Measurements from ENCODE around the gene CUX1.

Gene CUX1

DNA sequence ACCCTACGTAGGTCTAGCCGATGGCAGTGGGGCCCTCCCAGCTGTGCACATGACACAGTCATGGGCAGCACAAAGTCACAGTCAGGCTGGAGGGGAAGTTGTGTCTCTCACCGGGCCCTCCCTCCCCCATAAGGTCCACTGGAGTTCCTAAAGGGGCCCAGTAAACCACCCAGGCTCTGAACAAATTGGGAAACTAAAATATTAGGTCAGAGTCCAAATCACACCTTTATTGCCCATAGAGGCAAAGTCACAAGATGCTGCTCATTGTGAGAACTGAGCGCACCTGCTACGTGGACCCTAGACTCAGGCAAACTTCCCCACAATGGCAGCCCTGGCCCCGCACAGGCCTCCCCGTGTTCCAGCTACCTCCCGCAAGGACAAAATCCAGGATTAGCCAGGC is 424.0 kb downstream of the CUX1 start:
- no peak for DNase-seq (ENCODE audit: low read depth in 2 of 2)

DNA sequence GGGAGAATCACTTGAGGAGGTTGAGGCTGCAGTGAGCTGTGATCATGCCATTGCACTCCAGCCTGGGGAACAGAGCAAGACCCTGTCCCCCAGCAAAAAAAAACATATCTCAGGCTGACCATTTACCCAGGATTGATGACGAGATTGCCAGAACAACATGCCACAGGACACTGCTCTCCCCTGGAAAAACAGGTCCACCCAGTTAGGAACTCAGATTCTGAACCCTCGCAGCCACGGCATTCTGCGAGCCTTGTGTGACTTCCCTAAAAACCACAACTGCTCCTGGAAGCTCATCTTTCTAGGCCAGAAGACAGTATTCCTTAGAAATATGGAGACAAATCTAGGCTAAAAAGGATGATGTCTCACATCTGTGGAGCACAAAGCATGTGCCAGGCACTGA is 427.2 kb downstream of the CUX1 start:
- DNase-seq (ENCODE audit: low read depth in 2 of 2): no peak

DNA sequence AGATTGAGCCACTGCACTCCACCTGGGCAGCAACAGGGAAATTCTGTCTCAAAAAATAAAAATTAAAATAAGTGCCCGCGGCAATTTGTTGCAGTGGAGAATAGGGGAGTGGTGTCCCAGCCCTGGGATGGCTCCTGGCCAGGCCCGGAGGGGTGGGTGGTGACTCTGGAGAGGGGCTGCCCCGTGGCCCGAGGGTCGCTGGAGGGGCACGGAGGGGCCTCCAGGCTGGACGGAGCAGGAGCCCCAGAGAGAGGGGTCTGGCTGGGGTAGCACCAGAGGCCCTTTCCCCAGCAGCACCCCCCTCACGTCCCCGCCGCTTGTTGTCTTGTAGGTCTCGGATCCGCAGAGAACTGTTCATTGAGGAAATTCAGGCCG is 430.6 kb downstream of the CUX1 start:
- no peak for DNase-seq (ENCODE audit: low read depth in 2 of 2)

DNA sequence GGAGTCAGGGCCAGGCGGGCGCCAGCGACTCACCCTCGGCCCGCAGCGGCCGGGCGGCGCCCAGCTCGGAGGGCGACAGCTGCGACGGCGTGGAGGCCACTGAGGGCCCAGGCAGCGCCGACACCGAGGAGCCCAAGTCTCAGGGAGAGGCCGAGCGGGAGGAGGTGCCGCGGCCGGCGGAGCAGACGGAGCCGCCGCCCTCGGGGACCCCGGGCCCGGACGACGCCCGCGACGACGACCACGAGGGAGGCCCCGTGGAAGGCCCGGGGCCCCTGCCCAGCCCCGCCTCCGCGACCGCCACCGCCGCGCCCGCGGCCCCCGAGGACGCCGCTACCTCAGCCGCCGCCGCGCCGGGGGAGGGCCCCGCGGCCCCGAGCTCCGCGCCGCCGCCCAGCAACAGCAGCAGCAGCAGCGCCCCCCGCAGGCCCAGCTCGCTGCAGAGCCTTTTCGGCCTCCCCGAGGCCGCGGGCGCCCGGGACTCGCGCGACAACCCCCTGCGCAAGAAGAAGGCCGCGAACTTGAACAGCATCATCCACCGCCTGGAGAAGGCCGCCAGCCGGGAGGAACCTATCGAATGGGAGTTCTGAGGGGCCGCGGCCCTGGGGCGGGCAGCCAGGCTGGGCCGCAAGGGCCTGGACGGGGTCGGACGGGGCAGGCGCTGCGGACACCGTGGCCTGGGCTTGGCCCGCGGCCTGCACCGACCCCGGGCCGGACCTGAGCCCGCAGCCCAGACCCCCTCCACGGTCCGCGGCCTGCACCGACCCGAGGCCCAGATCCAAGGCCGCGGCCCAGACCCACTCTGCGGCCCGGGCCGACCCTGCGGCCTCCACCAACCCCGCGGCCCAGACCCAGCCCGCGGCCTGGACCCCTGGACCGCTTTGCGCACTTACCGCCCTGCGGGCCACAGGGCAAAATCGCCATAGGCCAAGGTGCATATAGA is 431.3 kb downstream of the CUX1 start:
- DNase-seq (ENCODE audit: low read depth in 2 of 2): no peak

DNA sequence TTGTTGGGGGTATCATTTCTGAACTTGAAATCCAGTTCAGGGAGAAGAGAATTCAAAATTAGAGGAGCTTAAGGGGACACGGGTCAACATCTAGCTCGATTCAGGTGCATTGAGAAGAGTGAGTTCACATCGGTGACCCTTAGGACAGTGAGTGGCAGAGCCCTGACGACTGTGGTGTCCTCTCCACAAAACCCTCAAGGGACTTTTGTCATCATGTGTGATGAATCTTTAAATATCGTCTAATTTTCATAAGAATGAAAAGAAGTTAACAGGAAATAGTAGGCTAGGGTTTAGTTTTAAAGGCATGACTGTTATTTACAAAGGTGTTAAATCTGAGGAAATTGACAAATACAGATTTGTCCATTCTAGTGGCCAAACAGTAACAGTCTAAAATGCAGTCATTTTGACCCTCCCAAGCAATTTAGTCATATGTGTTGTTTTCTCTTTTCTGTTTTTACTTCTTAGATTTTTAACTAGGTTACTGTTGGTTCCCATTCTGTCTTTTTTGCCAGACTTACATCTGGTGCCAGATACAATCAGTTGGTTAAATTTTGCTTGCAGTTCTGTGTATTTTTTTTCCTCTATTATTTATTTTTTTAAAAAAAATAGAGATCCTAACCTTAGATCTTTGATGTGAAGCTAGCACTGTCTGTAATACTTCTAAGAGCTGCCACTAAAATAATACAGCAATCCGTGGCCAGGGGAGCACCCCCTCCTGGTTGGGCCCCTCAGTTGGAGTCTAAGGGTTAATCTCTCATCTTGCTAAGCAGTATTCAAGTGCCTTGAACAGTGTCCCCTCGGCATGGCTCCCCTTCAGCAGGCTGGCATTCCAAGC is 434.3 kb downstream of the CUX1 start:
- DNase-seq (ENCODE audit: low read depth in 2 of 2): no peak

DNA sequence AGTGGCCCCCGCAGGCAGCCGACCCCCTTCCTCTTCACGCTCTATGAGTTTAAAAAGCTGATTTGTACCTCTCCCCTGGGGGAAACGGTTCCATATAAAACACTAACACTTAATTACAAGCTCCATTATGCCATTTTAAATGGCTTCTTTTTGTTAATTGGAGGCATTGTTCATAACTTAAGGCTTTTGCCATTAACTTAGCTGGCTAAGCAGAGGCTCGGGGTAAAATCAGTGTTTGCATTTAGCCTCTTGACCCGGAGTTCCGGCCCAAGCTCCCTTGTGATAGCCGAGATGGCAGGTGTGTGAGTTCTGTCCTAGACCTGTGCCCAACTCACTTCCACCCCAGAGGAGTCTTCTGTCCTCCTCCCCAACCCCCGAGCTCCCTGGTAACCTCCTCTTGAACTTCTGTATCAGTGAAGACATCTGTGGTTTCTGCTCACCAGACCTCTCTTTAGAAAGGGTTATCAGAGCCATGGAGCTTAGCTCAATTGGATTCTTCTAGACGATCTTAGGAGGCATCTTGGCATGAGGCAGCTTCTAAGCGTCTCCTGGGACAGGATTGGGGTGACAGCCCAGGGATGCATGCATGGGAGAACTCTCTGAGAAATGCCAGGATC is 435.0 kb downstream of the CUX1 start:
- no peak for DNase-seq (ENCODE audit: low read depth in 2 of 2)

DNA sequence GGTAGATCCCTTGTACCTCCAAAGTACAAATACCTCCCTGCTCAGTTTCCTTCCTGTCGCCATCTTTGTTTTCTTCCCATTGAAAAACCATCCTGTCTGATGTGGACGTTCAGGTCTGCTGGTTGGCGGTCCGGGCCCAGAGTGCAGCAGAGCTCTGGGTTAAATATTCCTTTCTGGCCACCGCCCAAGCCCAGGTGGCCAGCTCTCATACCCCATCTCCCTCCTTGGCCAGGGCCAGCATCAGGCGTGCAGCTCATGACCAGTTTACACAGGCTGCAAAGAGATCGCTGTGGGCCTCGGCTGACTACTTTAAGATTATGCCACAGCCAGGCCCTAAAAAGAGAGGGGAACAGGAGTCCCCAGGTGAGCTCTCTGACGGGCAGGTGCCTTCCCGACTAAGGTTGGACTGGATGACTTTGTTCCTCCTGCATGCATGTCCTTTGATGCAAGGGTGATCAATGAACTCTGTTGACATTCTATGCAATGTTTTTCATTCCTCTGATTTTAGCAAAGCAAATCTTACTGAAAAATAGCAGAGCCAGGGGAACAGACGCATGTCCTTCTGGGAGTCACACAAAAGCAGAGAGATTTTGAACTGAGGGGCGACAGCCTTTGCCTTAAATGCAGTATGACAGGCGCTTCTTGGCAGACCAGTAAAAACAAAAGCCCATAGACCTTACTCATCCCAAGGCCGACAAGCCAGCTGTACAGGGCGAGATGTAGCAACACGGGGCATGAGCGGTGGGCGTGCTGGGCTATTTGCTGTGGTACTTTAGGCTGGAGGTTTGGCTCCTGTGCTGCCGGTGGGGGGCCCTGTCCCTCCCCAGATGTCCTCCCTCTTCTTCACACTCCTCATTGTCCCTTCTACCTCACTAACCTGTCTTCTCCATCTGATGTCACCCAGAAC is 435.9 kb downstream of the CUX1 start:
- no peak for DNase-seq (ENCODE audit: low read depth in 2 of 2)

DNA sequence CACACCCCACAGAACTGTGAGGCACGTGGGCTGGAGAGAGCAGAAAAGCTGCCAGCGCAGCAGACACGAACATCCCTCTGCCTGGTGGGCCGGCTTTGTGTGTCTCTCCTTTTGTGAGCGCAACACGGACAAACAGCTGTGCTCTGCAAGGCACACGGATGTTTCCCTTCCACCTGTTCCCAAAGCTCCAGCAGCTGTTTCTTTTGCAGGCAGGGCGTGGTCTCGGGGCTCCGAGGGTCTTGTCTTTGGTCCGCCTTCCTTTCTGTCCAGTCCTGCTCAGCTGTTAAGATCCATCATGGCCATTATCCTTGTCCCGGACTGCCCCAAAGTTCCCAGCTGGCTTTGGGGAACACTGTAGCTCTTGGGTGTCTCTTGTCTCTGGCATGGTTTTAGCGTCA is 436.5 kb downstream of the CUX1 start:
- DNase-seq (ENCODE audit: low read depth in 2 of 2): no peak

DNA sequence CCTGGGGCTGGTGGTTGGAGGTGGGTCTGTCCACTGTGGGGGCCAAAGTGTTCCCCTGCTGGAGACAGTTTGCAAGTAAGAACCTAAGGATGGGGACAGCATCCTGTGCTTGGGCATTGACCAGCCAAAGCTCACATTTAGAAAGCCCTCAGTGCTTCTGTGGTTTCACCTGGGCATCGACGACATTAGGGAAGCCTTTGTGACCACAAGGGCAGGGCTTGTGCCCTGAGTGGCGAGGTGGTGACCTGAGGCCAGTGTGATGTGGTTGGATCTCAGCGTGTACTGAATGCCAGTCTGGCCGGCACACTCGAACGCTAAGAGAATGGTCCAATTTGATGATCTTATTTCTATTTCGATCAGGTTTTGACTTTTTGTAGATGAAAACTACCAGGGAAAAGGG is 437.1 kb downstream of the CUX1 start:
- DNase-seq (ENCODE audit: low read depth in 2 of 2): no peak

DNA sequence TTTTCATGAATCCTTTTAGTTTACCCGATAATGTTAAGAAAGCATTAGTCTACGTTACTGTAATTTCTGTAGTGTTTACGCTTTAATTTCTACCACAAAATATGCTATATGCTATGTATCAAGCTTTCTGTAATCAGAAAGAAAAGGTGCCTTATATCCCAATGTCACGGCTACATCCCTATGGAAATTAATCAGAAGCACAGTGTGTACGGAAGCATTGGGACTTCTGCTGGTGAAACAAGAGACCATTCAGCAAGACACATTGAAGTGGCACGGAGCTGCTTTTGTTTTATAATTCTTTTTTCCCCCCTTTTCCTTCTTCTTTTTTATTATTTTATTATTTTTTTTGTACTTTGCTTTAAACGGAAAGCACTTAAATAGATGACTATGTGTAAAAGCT is 438.1 kb downstream of the CUX1 start:
- no peak for DNase-seq (ENCODE audit: low read depth in 2 of 2)

DNA sequence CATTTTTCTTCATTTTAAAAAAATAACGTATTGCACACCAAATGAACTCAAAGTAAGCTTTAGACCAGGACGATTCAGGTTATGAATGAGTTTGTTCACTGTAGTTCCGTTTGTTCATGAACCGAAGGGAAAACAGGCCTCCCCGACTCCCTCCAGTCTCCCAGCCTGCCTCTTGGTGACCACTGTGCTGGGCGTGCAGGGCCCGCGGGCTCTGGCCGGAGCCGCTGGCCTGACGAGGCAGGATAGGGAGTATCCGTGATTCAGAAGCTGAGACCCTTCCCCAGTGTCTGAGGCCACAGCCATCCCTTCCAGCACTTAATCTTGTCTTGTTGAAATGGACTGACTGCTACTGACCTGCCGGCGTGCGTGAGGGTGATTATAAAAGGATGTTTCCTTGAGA is 438.5 kb downstream of the CUX1 start:
- DNase-seq (ENCODE audit: low read depth in 2 of 2): no peak

DNA sequence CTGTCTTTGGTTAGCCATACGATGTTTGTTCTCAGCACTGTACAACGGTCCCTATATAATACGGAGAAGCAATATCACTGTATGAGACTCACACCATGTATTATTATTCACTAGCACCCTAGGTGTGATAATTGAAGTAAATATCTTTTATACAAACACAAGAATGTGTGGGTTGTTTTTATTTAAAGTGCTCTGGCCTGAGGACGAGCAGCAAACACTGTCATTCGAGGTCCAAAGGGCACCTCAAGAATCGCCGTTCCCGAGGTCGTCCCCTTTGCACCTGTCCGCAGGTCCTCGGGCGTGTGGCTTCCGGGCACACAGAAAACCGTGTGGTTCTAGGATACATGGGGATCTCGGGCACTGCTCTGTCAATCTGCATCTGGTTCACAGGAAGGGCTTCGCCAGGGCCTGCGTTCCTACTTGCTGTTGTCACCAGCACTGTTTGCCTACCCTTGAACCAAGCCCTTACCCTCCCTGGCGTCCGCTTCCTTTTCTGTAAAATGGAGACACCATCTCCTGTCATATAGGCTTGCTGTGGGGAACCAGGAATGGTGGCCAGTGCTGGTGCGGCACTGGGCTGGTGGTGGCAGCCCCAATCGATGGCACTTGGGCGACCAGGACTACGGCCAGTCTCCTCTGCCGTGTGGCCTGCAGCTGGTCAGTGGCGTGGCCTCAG is 440.8 kb downstream of the CUX1 start:
- no peak for DNase-seq (ENCODE audit: low read depth in 2 of 2)

DNA sequence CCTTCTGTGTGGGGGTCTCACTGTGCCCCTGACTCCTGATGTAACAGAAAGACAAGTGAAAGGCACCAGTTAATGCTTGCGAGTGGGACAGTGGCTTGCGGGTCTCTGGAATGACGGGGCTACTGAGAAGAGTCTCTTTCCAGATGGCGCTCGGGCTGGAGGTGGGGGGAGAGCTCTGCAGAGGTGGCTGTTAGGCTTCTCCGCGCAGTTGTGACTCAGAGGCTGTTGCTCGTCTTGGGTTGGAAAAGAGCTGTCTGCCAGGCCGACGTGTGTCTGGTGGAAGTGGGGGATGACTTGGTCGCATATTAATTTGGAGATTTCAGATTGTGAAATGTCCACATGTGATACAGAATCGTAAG is 441.3 kb downstream of the CUX1 start:
- DNase-seq (ENCODE audit: low read depth in 2 of 2): no peak

DNA sequence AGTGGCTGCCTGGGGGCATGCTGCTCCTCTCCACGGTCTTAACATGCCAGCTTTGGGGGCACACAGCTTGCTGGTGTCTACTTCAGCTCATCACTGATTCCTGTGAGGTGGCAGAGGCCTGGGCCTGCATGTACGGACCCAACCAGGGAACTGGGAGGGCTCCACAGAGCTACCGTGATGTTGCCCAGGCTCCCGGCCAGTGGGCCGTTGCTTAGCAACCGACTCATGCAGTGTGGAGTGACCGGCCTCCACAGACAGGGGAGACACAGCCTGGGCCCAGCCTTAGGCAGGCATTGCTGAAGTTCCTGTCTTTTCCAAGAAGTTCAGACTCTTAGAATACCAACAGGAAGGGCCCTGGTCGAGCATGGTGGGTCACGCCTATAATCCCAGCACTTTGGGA is 443.4 kb downstream of the CUX1 start:
- no peak for DNase-seq (ENCODE audit: low read depth in 2 of 2)

DNA sequence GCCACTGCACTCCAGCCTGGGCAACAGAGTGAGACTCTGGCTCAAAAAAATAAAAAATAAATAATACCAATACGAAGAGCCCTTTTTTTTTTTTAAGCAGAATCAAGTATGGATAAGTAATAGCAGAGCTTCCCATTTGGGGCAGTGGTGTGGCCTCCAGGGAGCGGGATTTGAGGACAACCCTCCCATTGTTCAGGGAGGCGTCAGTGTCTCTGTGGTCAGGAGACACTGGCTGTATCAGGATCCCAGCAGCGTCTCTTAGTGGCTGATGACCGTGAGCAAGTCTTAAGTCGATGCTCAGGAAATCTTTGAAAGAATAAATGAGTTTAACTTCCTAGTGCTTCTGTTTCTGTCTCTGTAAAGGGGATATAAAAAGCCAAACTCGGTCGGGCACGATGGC is 444.0 kb downstream of the CUX1 start:
- no peak for DNase-seq (ENCODE audit: low read depth in 2 of 2)

DNA sequence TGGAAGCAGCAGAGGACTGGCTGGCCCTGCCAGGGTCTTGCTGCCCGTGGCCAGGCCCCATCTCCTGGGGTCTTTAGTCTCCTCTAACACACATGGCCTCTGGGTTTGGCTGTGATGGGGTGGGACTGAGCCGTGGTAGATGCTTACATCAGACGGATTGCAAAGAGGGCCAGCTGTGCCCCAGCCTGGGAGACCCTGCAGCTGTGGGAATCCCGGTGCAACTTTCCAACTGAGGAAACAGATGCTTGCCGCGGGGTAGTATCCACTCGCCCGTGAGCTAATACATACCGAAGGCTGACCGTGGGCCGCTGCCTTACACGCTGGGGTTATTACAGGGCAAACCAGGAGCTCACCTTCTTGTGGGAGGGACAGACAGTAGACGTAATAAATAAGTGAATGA is 445.1 kb downstream of the CUX1 start:
- no peak for DNase-seq (ENCODE audit: low read depth in 2 of 2)

DNA sequence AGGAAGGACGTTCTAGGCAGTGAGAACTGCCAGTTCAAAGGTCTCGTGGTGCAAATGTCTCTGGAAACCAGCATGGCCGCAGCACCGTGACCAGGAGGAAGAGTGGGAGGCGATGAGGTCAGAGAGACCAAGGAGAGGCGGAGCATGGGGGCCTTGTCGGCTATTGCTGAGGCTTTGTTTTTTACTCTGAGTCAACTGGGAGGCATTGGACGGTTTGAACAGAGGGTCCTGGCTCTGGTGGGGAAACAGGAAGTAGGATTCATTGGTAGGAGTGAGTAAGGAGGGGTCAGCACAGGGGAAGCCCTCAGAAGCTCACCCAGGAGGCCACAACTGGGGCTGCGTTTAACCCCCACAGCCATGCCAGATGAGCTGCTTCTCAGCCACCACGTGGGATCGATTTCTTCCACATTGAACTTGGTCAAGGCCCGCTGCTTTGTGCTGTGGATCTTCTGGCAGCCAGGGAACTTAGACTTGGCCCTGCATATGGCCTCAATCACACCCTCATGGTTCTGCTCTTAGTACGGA is 447.0 kb downstream of the CUX1 start:
- DNase-seq (ENCODE audit: low read depth in 2 of 2): no peak

DNA sequence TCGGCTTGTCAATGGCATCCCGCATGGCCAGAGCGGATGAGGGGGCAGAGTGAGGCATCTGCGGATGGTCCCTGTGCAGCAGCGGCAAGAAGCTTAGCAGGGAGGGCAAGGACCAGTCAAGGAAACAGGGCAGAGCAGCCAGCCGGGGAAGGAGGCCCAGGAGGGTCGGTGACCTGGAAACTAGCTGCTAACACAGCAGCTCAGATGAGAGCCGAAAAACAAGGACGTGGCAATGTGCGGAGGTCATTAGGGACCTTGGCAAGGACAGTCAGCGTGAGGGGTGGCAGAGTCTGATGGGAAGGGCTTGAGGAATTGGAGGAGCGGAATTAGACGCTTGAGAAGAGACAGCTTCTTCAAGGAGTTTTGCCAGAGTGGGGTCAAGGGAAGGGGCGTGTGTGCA is 449.1 kb downstream of the CUX1 start:
- DNase-seq (ENCODE audit: low read depth in 2 of 2): no peak

DNA sequence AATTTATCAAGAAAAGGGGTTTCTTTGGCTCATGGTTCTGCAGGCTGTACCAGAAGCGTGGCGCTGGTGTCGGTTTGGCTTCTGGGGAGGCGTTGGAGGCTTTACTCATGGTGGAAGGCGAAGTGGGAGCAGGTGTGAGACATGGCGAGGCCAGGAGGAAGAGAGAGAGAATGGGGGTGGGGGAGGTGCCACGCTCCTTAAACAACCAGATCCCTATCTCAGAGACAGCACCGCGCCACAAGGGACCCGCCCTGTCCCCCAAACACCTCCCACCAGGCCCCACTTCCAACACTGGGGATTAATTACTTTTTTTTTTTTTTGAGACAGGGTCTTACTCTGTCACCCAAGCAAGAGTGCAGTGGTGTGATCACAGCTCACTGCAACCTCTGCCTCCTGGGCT is 451.2 kb downstream of the CUX1 start:
- no peak for DNase-seq (ENCODE audit: low read depth in 2 of 2)

DNA sequence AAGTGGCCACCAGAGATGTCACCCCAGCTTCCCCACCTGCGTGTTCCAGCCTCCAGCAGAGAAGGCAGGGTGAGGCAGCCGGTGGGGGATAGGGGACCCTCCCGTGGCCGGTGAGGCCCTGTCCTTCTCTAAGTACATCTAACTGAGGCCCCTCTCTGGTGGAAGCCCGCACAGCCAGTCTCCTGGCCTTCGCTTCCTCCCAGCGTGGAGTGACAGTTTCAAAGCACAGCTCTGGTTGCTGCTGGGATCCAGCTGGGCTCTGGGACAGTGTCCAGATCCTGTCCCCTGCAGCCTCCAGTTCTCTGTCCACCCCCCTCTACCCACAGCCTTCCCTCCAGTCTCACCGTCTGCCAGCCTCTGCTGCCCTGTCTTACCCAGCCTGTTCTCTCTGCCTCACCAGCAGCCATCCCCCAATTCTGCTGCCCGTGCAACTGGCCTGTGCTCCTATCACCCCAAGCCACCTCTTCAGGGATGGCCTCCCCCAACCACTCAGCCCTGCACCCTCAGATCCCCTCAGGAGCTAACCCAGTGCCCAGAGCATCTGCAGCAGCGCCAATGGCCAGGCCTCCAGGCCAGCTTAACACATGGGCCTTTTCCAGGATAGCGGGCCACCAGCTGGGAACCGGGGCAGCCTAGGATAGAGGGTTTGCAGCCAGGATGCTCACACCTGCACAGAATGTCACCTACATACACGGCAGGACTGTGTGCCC is 452.9 kb downstream of the CUX1 start:
- no peak for DNase-seq (ENCODE audit: low read depth in 2 of 2)

Measured in stimulated activated CD8-positive, alpha-beta memory T cell treated with anti-CD3 and anti-CD28 coated beads, Interleukin-2, amount 100 ng/mL, for 1 hour (primary cell).